Astrocyte (in vitro differentiated cells and primary cell): ENCODE results near the gene B4GALNT2.
"Not testable (repeated sequence)": the region's sequence is repeated elsewhere in the genome, so short reads cannot be mapped to it uniquely, and the experiment has no call there.

Experiments used
- CTCF ChIP-seq: IDR thresholded peaks from 2 replicates; pipeline ENCODE4 v1.5.1; 2011; ENCODE audit warnings: low read depth, mild to moderate bottlenecking, inconsistent platforms, low read length, moderate library complexity; ENCODE audit not compliant: insufficient read depth
- EZH2 ChIP-seq: IDR thresholded peaks from 2 replicates; pipeline ENCODE4 v1.6.1; 2012; ENCODE audit warnings: mild to moderate bottlenecking, low read length, inconsistent platforms; ENCODE audit not compliant: insufficient read depth

DNA sequence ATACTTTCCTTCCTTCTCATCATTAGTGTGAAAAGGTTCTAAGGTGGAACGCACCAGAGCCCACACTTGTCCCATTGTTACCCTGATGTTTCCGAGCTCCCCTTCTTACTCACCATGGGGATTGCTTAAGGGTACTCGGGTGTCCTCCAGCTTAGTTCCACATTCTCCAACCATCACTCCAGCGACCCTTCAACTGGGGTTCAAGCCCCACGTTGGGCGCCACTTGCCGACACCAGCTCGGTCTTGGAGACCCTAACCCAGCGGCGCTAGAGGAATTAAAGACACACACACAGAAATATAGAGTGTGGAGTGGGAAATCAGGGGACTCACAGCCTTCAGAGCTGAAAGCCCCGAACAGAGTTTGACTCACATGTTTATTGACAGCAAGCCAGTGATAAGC is 43.4 kb downstream of the B4GALNT2 start:
- TF ChIP-seq CTCF, EZH2: not testable (repeated sequence)
